OCI-LY3 (cell line): ENCODE measurements around the gene CERS6.

ENCODE experiments used
- CTCF ChIP-seq: fragments of 200-600, 300-600 bp; sonication (generic); IDR thresholded peaks from 2 replicates; pipeline ENCODE4 v1.5.1; 2014; ENCODE audit warnings: antibody characterized with exemption, low read length, low read depth
- EZH2phosphoT487 ChIP-seq: fragments of 200-600 bp; shearing (Covaris generic); IDR thresholded peaks from 2 replicates; pipeline ENCODE4 v1.6.1; 2018; ENCODE audit warnings: antibody characterized with exemption, mixed run types, low read depth

GRCh38 chr2:168584911-168585310 lies 128.8 kb downstream of the CERS6 start:
- TF ChIP-seq CTCF (no peak), EZH2phosphoT487 (no peak)
